EL (cell line): Measurements from ENCODE around the gene MYOM3.

Source experiments
- DNase-seq: peaks from one replicate; pipeline ENCODE4 v3.0.0-alpha.2; 2016

MYOM3 gene

GRCh38 chr1:24138476-24139221 lies 26.7 kb upstream of the MYOM3 start:
- no peak for DNase-seq

- no peak for DNase-seq
Measured at GRCh38 chr1:24136956-24137539, 25.1 kb upstream of the MYOM3 start.

- DNase-seq = no peak
Measured at GRCh38 chr1:24134376-24134775, 22.4 kb upstream of the MYOM3 start.

GRCh38 chr1:24133819-24134218 lies 21.9 kb upstream of the MYOM3 start:
- DNase-seq = no peak

- DNase-seq = no peak
Measured at GRCh38 chr1:24130385-24130784, 18.4 kb upstream of the MYOM3 start.

GRCh38 chr1:24127801-24128363 lies 15.9 kb upstream of the MYOM3 start:
- DNase-seq = no peak

GRCh38 chr1:24127134-24127800 lies 15.3 kb upstream of the MYOM3 start:
- DNase-seq = no peak

- no peak for DNase-seq
Measured at GRCh38 chr1:24126672-24127023, 14.7 kb upstream of the MYOM3 start.

GRCh38 chr1:24126018-24126671 lies 14.2 kb upstream of the MYOM3 start:
- DNase-seq = peak; percentile 31

- no peak for DNase-seq
Measured at GRCh38 chr1:24125456-24125855, 13.5 kb upstream of the MYOM3 start.

GRCh38 chr1:24124980-24125379 lies 13.0 kb upstream of the MYOM3 start:
- no peak for DNase-seq

- DNase-seq = no peak
Measured at GRCh38 chr1:24123611-24124010, 11.7 kb upstream of the MYOM3 start.

GRCh38 chr1:24122776-24123175 lies 10.8 kb upstream of the MYOM3 start:
- no peak for DNase-seq

- DNase-seq = no peak
Measured at GRCh38 chr1:24121406-24121805, 9.5 kb upstream of the MYOM3 start.

- no peak for DNase-seq
Measured at GRCh38 chr1:24120965-24121364, 9.0 kb upstream of the MYOM3 start.

- no peak for DNase-seq
Measured at GRCh38 chr1:24119859-24120756, 8.2 kb upstream of the MYOM3 start.

- no peak for DNase-seq
Measured at GRCh38 chr1:24119489-24119858, 7.5 kb upstream of the MYOM3 start.

- DNase-seq = no peak
Measured at GRCh38 chr1:24118410-24119242, 6.7 kb upstream of the MYOM3 start.

GRCh38 chr1:24117722-24118409 lies 5.9 kb upstream of the MYOM3 start:
- DNase-seq = peak; percentile 60

GRCh38 chr1:24117132-24117531 lies 5.2 kb upstream of the MYOM3 start:
- DNase-seq = no peak

GRCh38 chr1:24114753-24115152 lies 2.8 kb upstream of the MYOM3 start:
- no peak for DNase-seq
